DMS 273 (cell line): ENCODE results near the gene IRS1.

Experiments used
- DNase-seq: peaks from one replicate; lab custom pipeline; 2025; ENCODE audit not compliant: unreplicated experiment; lab: John Stamatoyannopoulos, UW

Gene IRS1

DNA sequence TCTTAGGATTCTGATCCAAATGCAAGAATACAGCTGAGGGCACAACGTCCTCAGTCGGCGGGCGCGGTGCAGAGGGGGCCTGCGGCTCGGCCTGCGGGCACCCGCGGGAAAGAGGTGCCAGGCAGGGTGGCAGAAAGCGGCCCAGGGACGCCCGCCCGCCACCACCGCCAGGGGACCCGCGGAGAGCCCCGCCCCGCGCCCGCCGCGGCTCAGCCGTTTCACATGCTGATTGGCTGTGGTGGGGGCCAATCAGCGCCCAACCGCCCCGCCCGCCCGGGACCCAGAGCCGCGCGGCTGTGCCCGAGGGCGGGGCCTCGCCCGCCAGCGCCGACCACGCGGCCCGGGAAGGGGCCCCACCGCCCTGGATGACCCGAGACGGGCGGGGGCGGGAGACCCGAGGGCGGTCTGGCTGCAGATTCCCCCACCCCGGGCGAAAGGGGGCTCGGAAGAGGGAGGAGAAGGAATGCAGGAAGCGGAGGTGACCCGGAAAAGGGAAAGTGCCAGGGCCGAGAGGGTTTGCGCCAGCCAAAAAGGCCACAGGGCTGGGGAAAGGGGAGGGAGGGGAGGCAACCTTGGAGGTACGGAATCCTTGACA lies 8.0 kb downstream of the IRS1 start:
- peak; percentile 96 for DNase-seq

GRCh38 chr2:226791056-226791486 lies 8.5 kb downstream of the IRS1 start:
- peak; percentile 88 for DNase-seq

GRCh38 chr2:226790431-226790830 lies 9.2 kb downstream of the IRS1 start:
- no peak for DNase-seq

GRCh38 chr2:226790011-226790410 lies 9.6 kb downstream of the IRS1 start:
- DNase-seq: no peak

GRCh38 chr2:226788881-226789490 lies 10.6 kb downstream of the IRS1 start:
- no peak for DNase-seq

- DNase-seq: no peak
These were observed 11.6 kb downstream of the IRS1 start for GRCh38 chr2:226788064-226788463.

- no peak for DNase-seq
These were observed 15.7 kb downstream of the IRS1 start for GRCh38 chr2:226783885-226784284.

DNA sequence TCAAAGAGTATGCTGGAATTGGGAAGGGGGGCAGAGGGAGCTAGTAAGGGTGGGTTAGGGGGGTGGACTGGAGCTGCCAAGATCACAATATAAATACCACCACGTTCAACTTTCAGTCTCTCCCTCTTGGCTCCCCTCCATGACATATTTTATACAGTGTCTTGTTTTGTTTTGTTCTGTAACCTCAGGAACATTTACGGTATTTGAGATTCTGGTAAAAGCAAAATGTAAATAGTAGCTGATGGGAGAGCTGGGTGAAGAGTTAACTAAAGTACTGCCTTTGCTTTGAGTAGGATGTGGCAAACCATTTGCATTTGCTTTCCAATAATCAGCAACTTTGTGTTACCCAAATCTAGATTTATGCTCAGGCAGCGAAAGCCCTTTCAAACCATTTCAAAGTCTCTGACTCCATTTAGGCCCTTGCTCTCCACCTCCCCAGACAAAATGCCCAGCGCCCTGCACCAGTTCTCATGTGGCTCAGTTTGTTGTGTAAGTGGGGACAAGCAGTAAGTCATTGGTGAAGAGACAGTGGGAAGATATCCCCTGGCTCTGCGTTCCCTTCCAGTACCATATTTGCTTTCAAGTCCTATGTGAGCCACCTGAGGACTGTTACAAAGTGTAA lies 17.4 kb downstream of the IRS1 start:
- DNase-seq: no peak

- no peak for DNase-seq
These were observed 19.2 kb downstream of the IRS1 start for GRCh38 chr2:226780431-226780830.

- no peak for DNase-seq
These were observed 22.0 kb downstream of the IRS1 start for GRCh38 chr2:226777611-226778010.

- DNase-seq: no peak
These were observed 23.5 kb downstream of the IRS1 start for GRCh38 chr2:226776104-226776503.

DNA sequence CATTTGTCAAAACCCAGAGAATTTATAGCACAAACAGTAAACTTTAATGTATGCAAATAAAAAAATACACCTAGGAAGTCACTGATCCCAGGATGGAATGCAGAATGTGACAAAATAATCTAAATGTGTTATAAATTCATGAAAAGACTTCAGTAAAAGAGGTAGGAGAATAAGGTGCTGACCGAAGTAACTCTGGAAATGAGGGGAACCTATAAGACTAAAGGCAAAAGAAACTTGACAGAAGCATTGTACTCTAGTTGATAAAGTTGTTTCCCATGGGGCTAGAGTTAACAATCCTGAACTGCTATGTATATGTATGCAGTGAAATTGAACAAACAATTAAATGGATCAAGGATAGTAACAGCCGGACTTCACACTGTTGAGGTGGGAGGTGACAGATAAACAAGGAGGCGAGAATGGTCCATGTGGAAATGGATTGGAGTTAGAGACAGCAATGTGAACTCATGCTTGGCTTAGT lies 24.5 kb downstream of the IRS1 start:
- no peak for DNase-seq

DNA sequence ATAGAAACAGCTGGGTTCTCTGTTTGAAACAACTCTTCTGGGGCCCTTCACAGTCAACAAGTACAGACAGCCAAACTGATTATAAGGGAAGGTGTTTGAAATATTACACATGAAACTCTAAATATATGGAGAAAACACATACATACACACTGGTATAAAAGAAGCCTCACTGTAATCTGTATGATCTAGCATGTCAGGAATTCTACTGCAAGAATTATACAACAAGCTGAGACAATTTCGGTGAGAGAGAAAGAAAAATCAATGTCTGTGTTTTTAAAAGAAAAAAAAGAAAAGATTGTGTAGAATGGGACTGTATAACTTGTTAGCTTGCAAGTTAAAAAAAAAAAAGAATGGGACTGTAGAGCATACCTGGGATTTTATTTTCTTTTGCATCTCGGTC lies 26.3 kb downstream of the IRS1 start:
- DNase-seq: no peak

DNA sequence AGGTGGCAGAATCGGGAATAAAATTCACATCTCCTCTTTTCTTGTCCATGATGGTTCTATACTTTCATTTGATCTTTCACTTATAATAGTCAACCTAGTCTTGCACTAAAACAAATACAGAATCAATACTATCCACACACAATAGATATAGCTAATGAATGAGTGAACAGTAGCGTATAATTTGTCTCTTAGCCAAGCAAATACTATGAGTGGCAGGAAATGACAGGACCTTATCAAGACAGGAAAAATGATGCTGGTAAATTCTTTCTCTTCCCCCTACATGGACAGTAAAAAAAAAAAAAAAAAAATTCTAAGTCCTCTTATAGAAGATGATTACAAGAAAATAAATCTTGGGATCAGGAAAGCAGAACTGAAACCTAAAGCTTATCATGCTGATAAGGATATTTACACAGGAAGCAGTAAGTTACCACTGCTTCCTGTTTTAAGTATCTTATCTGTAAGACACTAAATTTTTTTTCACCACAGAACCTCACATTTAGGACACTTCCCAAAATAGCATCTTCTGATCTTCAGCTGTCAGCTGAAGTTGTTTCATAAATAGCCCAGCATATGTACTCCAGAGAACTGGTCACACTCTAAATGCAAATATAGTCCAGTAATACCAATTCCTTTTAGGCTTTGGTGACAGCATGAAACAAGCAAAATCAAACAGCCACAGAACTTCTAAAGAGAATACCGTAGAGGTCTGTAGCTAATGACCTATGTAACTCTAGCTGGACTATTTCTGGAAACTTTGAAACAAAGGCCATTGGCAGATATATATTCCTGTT lies 27.0 kb downstream of the IRS1 start:
- DNase-seq: no peak

GRCh38 chr2:226771067-226771466 lies 28.6 kb downstream of the IRS1 start:
- no peak for DNase-seq

- DNase-seq: no peak
These were observed 32.4 kb downstream of the IRS1 start for GRCh38 chr2:226767056-226767813.

- DNase-seq: peak; percentile 29
These were observed 33.1 kb downstream of the IRS1 start for GRCh38 chr2:226766352-226767055.

- DNase-seq: peak; percentile 36
These were observed 36.3 kb downstream of the IRS1 start for GRCh38 chr2:226763320-226763719.

DNA sequence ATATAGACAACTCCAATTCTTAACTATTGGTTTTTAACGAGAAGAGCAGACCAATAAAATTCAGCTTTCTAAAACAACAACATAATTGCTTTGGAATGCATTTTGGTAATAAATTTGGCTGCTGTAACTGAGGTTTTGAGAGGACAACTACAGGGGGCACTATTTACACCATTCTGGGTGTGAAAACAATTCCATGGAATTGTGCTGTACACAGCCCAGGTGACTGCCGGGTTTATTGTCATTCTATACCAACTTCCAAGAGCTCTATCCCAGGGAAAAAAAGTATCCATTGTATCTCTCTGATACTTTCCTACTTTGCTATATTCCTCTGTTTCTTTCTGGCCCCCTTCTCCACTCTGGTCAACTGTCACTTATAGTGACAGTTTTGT lies 38.4 kb downstream of the IRS1 start:
- no peak for DNase-seq

DNA sequence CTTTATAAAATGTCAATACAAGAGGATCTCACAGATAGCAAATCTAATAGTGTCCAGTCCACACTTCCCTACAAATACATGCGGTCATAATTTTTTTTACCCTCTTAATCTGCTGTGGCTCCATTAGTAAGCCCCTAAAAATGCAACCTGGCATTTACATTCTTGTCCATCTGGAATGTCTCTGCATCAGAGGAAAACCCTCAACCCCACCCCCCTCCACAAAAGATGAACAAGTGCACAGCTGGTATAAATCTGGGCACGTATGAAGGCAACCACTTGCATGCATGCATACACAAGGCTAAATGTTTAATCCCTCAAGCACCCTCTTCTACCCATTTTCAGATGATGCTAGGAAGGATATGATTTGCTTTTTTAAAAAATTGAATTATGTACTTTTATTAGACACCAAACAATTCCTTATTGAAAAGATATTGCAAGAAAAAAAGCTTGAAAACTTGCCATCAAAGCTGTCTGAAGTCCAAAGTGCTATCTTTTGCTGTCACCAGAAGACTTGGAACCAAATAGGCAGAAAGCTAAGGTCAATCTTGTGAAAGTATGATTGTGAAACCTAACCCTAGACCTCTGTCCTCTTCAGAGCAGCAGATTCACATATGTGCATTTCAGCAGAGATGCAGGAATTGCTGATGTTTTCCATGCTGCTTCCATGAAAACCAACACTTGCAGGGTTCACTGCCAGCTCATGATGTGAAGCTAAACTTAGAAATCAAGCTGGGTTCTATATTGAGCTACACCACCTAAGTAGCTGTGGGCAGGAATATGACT lies 39.0 kb downstream of the IRS1 start:
- peak; percentile 82 for DNase-seq
